Activated T-cell treated with anti-CD3 and anti-CD28 coated beads for 48 hours (primary cell): ENCODE measurements around the gene SEMA5B.

Experiments used
- DNase-seq: peaks from one replicate; pipeline ENCODE4 v3.0.0-alpha.2; 2020; ENCODE audit warnings: low read depth

Gene SEMA5B

DNA sequence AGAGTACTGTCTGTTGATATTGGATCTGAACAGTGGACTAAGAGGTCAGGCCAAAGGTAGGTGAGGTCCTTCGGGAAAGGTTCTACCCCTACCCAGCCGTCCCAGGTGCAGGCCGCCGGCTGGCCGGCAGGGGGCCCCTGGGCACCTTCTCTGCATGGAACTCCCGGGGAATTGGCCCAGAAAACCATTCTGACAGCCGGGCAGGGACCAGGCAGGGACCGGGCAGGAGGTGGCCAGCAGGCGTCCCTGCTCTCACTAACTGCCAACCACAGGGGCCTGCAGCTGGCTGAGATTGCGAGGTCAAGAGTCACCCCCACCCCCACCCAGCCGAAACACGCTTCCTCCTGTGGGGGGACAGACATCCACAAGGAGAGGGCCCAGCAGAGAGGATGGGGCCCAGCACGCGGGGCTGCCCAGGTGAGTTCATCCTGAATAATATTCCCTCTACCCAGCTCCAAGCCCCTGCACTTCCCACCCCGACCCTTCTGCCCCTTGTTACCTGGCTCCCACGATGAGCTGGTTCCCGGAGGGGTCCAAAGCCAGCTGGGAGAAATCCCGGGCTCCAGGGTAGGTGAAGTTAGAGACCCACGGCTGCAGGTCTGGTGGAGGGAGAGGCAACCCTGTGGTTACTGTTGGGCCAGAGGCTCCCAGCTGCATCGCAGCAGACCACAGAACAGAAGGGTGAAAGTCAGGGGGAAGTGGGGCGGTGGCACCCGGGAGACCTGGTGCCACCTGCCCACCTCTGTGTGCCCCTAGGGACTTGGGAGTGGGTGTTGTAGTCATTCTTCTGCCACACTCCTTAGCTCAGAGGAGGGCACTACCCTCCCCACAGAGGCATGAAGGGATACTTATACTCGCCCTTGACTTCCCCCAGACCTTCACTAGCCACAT is 84.4 kb downstream of the SEMA5B start:
- peak; percentile 41 for DNase-seq

DNA sequence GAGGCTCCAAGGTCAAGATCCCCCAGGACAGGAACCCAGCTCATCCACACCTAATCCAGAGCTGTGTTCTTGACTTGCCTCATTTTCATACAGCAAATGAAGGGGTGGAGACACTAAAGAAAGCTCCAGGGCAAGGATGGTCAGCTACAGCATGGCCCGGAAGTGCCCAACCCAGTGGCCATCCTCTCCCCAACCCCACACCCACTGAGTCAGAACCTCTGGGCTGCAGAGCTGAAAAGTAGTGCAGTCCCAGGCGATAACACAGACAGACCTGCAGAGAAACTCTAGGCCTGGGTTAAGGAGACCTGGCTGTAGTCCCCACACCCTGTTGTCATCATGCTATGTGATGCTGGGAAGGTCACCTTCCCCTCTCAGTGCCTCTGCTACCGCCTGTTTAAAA is 85.3 kb downstream of the SEMA5B start:
- DNase-seq = no peak

- no peak for DNase-seq
Measured at GRCh38 chr3:122941228-122942206, 86.0 kb downstream of the SEMA5B start.

GRCh38 chr3:122940628-122941086 is 86.9 kb downstream of the SEMA5B start:
- no peak for DNase-seq

DNA sequence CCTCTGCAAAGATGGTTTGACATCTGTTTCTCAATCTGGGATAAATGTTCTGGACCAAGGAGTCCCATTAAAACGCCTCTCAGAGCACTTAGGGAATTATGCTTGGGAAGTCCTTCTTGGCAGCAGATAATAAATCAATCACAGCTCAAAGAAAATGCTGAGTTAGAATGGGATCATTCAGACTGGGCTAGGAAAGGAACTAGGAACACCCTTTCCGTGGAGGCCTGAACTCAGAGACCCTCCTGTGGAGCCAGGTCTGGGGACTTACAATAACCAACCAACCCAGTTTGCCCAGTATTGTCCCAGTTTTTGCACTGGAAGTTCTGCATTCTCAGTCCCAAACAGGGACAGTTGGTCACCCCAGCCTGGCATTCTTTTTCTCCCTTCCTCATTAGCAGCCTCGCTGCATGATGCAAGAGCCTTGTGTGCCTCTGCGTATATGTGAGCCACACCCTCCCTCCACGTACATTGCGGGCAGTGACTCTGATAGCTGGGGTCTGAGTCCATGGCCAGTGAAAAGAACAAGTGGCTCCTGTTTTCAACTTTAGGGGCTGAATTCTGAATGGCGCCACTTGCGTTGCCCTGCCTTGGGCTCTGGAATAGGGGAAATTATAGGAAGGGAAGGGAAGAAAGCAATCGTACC is 88.7 kb downstream of the SEMA5B start:
- no peak for DNase-seq

DNA sequence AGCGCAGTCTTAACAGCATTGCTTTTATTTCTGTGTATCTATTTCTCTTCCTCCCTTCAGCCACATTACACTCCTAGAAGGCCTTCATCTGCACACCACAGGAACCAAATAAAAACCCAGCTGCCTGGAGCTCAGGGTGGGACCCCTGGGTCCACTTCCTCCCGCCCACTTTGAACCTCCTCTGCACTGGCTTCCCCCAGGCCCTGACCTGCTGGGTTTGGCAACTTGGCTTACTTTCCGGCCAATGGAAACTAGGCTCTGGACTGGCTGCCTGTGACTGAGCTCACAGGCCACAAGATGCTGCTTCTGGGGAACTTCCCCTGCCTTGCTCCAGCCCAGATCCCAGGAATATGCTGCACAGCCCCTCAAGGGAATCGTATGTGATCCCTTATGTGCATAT is 89.8 kb downstream of the SEMA5B start:
- DNase-seq = no peak

DNA sequence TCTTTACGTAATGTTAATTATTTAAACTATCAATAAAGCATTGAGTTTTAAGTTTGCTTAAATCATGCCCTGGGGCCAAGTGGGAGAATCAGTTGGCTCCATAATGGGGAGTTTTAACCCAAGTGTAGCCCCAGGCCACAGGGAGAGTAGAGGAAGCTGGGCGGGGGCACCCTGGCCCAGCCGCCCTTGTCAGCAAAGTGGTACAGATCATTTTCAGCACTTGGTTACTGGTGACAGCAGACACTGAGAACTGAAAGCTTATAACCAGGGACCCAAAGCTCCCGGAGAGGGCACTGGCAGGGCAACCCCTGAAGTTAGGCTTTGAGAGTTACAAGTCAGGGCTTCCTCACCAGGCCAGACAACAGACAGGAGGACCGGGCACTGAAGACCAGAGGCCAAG is 90.6 kb downstream of the SEMA5B start:
- no peak for DNase-seq

GRCh38 chr3:122936335-122936734 is 91.2 kb downstream of the SEMA5B start:
- no peak for DNase-seq

DNA sequence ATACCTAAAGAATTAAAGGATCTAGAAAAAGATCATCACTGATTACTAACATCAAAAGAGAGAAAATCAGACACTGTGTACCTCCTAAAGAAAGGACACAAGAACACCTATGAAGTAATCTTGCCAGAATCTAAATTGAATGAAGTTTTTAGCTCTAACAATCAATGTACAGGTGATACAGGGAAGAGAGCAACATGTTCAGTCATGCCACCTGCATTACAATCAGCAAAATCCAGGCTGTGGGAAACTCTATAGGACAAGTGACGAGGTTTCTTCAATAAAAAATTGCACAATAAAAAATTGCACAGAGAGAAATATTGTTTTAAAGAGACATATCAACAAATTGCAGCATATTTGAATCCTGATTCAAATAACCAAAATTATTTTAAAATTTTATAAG is 93.3 kb downstream of the SEMA5B start:
- no peak for DNase-seq

DNA sequence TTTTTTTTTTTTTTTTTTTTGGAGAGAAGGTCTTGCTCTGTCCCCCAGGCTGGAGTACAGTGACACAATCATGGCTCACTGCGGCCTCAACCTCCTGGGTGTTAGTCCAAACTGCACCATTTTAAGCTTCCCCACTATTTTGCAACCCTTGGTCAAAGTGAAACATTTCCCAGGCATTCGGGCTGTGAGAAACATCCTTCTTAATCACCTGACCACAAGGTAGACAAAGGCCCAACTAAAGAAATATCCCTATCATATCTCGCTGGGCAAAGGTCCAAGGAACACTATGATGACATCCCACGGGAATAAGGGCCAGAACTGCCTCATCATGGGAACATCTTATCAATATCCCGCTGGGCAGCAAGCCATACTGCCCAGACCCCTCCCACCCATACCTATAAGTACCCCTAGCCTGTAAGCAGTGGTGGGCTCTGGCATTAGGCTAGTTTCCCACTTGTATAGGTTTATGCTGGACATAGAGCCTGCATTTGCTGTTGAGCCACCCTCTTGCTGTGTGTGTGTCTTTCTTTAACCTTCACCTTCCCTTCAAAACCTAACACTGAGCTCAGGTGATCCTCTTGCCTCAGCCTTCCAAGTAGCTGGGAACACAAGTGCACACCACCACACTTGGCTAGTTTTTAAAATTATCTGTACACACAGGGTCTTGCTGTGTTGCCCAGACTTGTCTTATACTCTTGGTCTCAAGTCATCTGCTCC is 95.2 kb downstream of the SEMA5B start:
- DNase-seq = no peak

- no peak for DNase-seq
Measured at GRCh38 chr3:122931636-122932035, 95.9 kb downstream of the SEMA5B start.

DNA sequence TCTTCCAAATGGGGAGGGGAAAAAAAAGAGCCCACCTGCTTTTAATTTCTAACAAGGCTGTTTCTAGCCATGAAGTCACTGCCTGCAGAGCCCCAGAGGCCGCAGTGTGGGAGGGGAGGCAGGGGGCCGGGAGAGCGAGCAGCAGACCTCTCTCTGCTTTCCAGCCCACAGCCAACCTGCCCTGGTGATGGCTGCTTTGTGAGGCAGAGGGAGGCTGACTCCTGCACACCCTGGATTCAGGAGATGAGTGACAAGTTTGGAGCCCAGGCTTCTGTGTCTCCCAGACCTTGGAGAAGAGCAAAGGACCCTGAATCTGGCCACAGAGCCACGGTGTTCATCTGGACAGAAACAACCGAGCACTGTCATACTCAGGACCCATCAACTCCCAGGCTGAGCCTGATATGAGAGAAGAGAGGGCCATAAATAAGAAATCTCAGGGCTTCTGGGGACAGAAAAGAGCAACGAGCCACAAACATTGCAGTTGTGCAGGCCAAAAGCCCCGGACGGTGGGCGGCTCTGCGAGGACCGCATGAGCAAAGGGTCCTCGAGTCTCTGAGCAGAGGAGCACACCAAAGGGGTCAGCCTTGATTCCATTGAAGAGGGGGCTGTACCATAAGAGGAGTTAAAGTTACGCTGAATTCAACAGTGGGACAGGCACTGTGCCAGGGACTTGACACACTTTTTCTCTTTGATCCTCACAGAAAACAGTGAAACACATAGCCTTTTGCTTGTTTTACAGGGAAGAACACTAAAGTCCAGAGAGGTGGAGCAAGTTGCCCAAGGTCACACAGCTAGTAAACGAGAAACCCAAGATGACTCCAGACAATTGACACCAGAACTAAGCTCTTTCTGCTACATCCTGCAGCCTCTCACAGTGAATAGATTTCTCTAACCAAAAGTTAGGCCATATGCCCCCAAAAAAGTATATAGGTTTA is 97.2 kb downstream of the SEMA5B start:
- DNase-seq = no peak

DNA sequence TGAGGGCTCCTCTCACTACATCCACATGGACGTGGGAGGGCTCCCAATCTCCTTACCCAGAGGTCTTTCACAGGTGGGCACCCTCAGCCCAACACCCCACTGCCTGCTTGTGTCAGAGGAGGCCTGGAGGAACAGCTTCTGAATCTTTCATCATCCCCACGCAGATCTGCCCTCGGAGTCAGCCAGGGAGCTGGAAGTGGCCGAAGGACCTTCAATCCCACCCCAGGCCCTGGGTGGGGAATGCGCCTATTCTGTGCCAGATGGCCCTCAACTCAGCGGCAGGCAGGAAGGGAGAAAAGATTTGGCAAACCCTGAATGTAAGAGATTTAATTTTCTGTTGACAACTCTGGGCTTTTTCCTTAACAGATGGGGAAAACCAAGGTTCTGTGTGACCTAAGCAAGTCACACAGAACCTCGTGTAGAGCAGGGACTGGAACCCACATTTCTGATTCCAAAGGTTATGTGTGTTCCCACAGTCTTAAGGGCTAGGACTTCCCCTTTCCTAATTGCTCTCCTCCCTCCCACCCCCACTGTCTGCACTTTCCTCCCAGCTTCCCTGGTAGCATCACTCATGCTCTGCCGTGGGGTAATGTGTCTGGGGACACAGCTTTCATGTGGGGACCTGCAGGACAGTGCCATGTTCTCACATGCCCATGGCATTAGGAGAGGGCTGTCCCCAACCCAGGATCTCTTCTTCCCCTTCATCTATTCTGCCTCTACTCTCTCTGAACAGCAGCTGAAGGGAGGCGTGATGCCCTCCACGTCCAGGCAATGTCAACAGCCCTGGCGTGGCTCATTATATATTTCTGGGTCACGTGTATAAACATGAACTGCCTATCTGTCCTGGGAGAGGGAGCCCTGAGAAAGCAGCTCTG is 98.1 kb downstream of the SEMA5B start:
- no peak for DNase-seq

GRCh38 chr3:122928396-122929187 is 99.0 kb downstream of the SEMA5B start:
- DNase-seq = no peak

GRCh38 chr3:122927726-122928125 is 99.8 kb downstream of the SEMA5B start:
- DNase-seq = no peak

GRCh38 chr3:122926811-122927210 is 100.8 kb downstream of the SEMA5B start:
- DNase-seq = no peak

DNA sequence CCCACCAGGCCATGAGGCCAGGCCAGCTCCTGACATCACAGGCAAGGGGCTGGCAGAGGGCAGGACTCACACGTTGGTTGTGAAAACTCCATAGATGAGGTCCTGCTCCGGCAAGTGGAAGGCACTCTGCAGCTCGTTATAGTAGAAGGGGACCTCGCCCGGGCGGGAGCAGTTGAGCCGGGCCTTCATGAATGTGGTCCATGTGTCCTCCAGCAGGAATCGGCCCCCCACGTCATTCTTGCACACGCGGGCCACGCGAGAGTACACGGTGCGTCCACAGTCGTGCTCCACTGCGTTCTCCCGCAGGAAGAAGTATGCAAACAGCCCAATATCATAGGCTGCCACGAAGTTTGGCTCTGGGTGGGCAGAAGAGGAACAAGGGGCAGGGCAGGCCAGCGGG is 101.2 kb downstream of the SEMA5B start:
- no peak for DNase-seq

DNA sequence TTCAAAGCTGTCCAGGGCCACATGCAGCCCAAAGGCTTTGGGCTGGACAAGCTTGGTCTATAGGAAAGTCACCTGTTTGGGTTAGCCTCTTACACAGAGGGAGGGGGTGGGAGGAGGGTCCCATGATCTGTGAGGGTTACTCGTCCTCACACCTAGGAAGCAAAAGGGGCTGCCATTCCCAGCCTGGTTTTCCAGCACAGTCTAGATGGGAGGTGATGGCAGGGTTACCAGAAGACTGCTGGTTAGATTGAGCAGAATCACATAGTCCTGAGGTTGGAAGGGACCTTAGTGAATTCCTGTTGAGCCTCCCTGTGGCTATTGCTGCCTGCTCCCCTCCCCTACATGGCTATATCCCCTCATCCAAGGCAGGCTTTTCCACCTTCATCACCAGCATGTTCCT is 101.8 kb downstream of the SEMA5B start:
- no peak for DNase-seq

DNA sequence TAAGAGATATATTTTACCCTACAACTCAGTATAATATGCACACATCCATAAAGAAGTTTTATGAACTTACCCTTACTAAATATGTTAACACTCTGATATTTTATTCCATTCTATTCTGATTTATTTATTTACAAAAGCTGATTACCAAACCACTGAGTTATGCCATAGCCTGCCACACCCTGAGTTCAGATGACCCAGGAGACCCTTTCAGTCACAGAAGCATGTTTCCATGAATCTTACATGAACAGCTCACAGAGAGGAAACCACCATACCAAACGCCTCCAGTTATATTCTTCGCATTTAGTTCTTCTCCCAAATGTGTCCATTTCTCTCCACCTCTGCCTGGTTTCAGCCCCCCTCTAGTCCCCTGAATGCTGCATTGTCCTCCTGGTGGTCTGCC is 103.5 kb downstream of the SEMA5B start:
- no peak for DNase-seq
